ENCODE data around the gene TAP2. TPM values are rescaled to one million over a fixed set of nuclear protein-coding genes. Genes with fewer than 3 reads are reported as not detected.

TAP2 gene
- total and polyA plus RNA-seq, 2 donors (not counting 1 experiment from before 2014, with no cell fraction given): 66.1 to 126 TPM

DNA sequence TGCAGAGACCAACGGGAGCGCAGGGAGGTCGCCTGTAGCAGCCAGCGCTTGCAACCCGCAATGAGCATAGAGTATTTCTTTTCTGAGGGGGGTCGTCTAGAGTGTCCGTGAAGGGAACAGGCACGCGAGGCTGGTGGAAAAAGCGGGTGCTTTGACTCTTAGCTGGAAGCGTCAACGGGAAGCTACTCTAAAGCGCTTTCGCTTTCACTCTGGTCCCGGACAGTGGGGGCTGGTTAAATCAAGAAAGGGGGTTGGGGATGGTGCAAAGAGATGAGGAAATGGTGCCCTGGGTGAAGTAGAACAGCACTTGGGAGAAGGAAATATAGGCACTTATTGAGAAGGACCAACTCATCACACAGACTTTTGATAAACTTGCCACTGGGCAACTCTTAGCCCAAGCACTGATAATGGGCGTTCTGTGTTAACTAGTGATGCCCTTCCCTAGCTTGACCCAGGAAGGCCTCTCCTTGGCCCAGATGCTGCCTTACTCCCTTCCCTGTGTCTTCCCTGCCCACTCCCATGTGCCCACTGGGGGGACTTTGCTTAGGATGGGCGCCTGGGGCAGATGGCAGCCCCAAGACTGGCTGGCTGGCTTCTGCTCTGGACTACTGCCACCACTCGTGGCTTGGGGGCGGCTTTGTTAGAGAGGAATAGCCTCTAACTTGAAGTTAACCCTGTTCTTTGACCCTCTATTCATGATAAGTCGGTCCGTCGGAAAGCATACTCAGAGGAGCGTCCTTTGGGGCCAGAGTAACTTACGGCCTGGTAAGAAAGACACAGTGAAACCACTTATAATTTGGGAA, 16.0 kb upstream of the TAP2 start:
- Histone ChIP-seq H2AFZ (ENCODE audit: insufficient read depth, low read depth, low read length, poor library complexity, severe bottlenecking) (peak overlapping the region; percentile 86), H3K4me1 (ENCODE audit: control insufficient read depth in 2 of 2, insufficient read depth in 2 of 2, low read length in 2 of 2) (peaks cover 59 to 63% of the 10 kb centered on the region in 2 donors), H4K20me1 (ENCODE audit: control insufficient read depth, insufficient read depth, low read length, poor library complexity, severe bottlenecking) (peaks cover 16% of the 10 kb centered on the region), H3K9me3 (ENCODE audit: control extremely low read depth in 1 of 3, control insufficient read depth in 2 of 3, insufficient read depth in 1 of 3, low read length in 2 of 3) (no peaks in the 10 kb centered on the region), H3K27me3 (replicated peaks in 1 of 4; ENCODE audit: control extremely low read depth in 1 of 4, control insufficient read depth in 3 of 4, insufficient read depth in 4 of 4, low read length in 3 of 4) (no peaks in the 10 kb centered on the region), H3K79me2 (ENCODE audit: control insufficient read depth, insufficient read depth, low read length) (peaks cover 98% of the 10 kb centered on the region), H3K4me3 (ENCODE audit: control extremely low read depth in 1 of 5, extremely low read depth in 1 of 5, insufficient read depth in 1 of 5, low read depth in 2 of 5, low read length in 4 of 5) (peak overlapping the region; percentile 91 to 98 (median 94)), H3K27ac (ENCODE audit: low read length in 2 of 2) (peak overlapping the region; percentile 98 to 99), H3K36me3 (replicated peaks in 1 of 2; ENCODE audit: control extremely low read depth in 1 of 2, control insufficient read depth in 1 of 2, extremely low read depth in 1 of 2, insufficient read depth in 2 of 2, low read length in 1 of 2) (peaks cover 27 to 66% of the 10 kb centered on the region in 2 experiments), H3K9ac (ENCODE audit: low read length) (peak overlapping the region; percentile 99), H3K4me2 (replicated peaks; ENCODE audit: low read depth, low read length, poor library complexity, severe bottlenecking) (peak overlapping the region; percentile 82)
- H3K27ac Mint-ChIP-seq: peak overlapping the region; percentile 100
- no peaks in the 10 kb centered on the region for H3K9me3 Mint-ChIP-seq (ENCODE audit: insufficient read depth)
- intact Hi-C loops (cut with micrococcal nuclease): loop anchor here (1.0 kb wide), 3 partner anchors 10 to 16 kb away; partner anchors contain the start of genes PSMB8 and TAP2
- POLR2A ChIA-PET: interaction anchor here (0.6 to 6.4 kb wide), 14 partner anchors 10 to 1286 kb away, joined by 3 to 282 read pairs (median 4); partner anchors contain the start of genes BRD2, HLA-DMA, HLA-DOB and PBX2
- CTCF ChIA-PET: interaction anchor here (0.6 to 8.1 kb wide), 20 partner anchors 9 to 441 kb away, joined by 3 to 359 read pairs (median 4); partner anchors contain the start of genes HLA-DMA, PSMB8 and TAP2
- H3K27me3 Mint-ChIP-seq: no peaks in the 10 kb centered on the region
- peak; percentile 81 for DNase-seq
- 1% methylated on average over 19 of the region's 24 CpGs for WGBS (ENCODE audit: insufficient coverage)
- H3K4me3 Mint-ChIP-seq: peak overlapping the region; percentile 99
- peaks cover 78% of the 10 kb centered on the region for H3K4me1 Mint-ChIP-seq
- peak; percentile 16 for ATAC-seq (ENCODE audit: low read depth)
- TF ChIP-seq EZH2 (IDR thresholded peaks at IDR 0.05; ENCODE audit: borderline replicate concordance, insufficient read depth, low read depth, low read length, poor library complexity, severe bottlenecking): no peak
- TF ChIP-seq, protein P1, sequence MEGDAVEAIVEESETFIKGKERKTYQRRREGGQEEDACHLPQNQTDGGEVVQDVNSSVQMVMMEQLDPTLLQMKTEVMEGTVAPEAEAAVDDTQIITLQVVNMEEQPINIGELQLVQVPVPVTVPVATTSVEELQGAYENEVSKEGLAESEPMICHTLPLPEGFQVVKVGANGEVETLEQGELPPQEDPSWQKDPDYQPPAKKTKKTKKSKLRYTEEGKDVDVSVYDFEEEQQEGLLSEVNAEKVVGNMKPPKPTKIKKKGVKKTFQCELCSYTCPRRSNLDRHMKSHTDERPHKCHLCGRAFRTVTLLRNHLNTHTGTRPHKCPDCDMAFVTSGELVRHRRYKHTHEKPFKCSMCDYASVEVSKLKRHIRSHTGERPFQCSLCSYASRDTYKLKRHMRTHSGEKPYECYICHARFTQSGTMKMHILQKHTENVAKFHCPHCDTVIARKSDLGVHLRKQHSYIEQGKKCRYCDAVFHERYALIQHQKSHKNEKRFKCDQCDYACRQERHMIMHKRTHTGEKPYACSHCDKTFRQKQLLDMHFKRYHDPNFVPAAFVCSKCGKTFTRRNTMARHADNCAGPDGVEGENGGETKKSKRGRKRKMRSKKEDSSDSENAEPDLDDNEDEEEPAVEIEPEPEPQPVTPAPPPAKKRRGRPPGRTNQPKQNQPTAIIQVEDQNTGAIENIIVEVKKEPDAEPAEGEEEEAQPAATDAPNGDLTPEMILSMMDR (IDR thresholded peaks at IDR 0.05): no peak
